HCT116 (cell line): ENCODE data around the gene KIF26B. TPM values are rescaled to one million over a fixed set of nuclear protein-coding genes. Genes with fewer than 3 reads are reported as not detected.

ENCODE experiments used
- ATAC-seq: fragments of 200-7000 bp; cut with Tn5 transposase; 2 replicates; pipeline ENCODE4 v1.9.1; 2020; ENCODE audit warnings: mild to moderate bottlenecking, moderate library complexity
- BruUV-seq: library from RNA; stranded (reverse); fragments of 400-500 nt; replicated peaks from 2 replicates; lab custom pipeline; 2021; lab: Mats Ljungman, UMichigan
- CTCF ChIA-PET: fragments of 300-600 bp; sonication (Branson Sonifier 250); formaldehyde crosslinking; loops from one replicate; lab custom pipeline; 2021; ENCODE audit warnings: antibody characterized with exemption; lab: Charles Lee
- POLR2A ChIA-PET: fragments of 300-600, 350-600 bp; sonication (Branson Sonifier 250); formaldehyde crosslinking; loops from one replicate; lab custom pipeline; 2021; ENCODE audit warnings: antibody characterized with exemption; lab: Charles Lee
- RAD21 ChIA-PET, 2 experiments: fragments of 300-600 bp; sonication (Branson Sonifier 250); formaldehyde crosslinking; loops; one replicate each; lab custom pipeline; 2023; ENCODE audit warnings: low total read pairs in 2 of 2; ENCODE audit not compliant: uncharacterized antibody in 2 of 2, unreplicated experiment in 2 of 2, low non-redundant PET in 1 of 2; lab: Charles Lee
- DNase-seq: peaks from one replicate; pipeline ENCODE4 v3.0.0-alpha.2; 2010; ENCODE audit warnings: low read depth, low spot score
- H2AFZ ChIP-seq: fragments of 200-600 bp; shearing (Covaris generic), sonication (generic); 2 replicates; pipeline ENCODE4 v1.6.1; 2017; ENCODE audit warnings: low read depth, mixed run types, mixed read lengths, antibody characterized with exemption, low read length; ENCODE audit not compliant: poor library complexity, severe bottlenecking
- H3K27ac ChIP-seq: 2 replicates; pipeline ENCODE4 v1.5.1; 2012; ENCODE audit warnings: low read depth, low read length
- H3K27me3 ChIP-seq: fragments of 200-600 bp; sonication (generic); 2 replicates; pipeline ENCODE4 v1.6.1; 2016; ENCODE audit warnings: mixed run types, low read length, mixed read lengths; ENCODE audit not compliant: insufficient read depth
- H3K36me3 ChIP-seq, 2 experiments: fragments of 200-500 bp in 1 of 2; fragments of 200-600 bp in 1 of 2; sonication (Bioruptor generic) in 1 of 2; sonication (generic) in 1 of 2; 2 replicates each; pipeline versions ENCODE4 v1.5.1 to v1.6.1; 2014 to 2016; ENCODE audit warnings: low read length in 2 of 2, inconsistent platforms in 1 of 2, mixed read lengths in 1 of 2, mixed run types in 1 of 2; ENCODE audit not compliant: insufficient read depth in 2 of 2, control insufficient read depth in 1 of 2
- H3K4me1 ChIP-seq, 2 experiments: fragments of 200-600 bp in 1 of 2; sonication (generic) in 1 of 2; 2 replicates each; pipeline versions ENCODE4 v1.5.1 to v1.6.1; 2012 to 2017; ENCODE audit warnings: low read length in 2 of 2, inconsistent platforms in 1 of 2, mild to moderate bottlenecking in 1 of 2, mixed read lengths in 1 of 2, mixed run types in 1 of 2, moderate library complexity in 1 of 2; ENCODE audit not compliant: insufficient read depth in 2 of 2, control insufficient read depth in 1 of 2
- H3K4me2 ChIP-seq: fragments of 200-600 bp; sonication (generic); 2 replicates; pipeline ENCODE4 v1.6.1; 2017; ENCODE audit warnings: mixed run types, low read length, mixed read lengths
- H3K4me3 ChIP-seq, 2 experiments: fragments of 200-600 bp in 1 of 2; sonication (generic) in 1 of 2; replicated peaks in 1 of 2; 2 replicates each; pipeline ENCODE4 v1.5.1; 2011 to 2016; ENCODE audit warnings: low read length in 2 of 2, control low read depth in 1 of 2, low read depth in 1 of 2, mild to moderate bottlenecking in 1 of 2, mixed read lengths in 1 of 2, mixed run types in 1 of 2
- H3K79me2 ChIP-seq: fragments of 200-600 bp; sonication (generic); 2 replicates; pipeline ENCODE4 v1.6.1; 2017; ENCODE audit warnings: mild to moderate bottlenecking, mixed run types, low read length, moderate library complexity, mixed read lengths; ENCODE audit not compliant: insufficient read depth
- H3K9ac ChIP-seq: fragments of 200-600 bp; sonication (generic); 2 replicates; pipeline ENCODE4 v1.6.1; 2016; ENCODE audit warnings: low read length, mixed read lengths
- H3K9me2 ChIP-seq: fragments of 200-600 bp; sonication (generic), shearing (Covaris generic); 2 replicates; pipeline ENCODE4 v1.6.1; 2017; ENCODE audit warnings: mixed run types, mild to moderate bottlenecking, moderate library complexity; ENCODE audit not compliant: insufficient read depth
- H3K9me3 ChIP-seq, 2 experiments: fragments of 200-500 bp in 1 of 2; fragments of 200-600 bp in 1 of 2; sonication (Bioruptor generic) in 1 of 2; sonication (generic) in 1 of 2; 2 replicates each; pipeline ENCODE4 v1.6.1; 2014 to 2017; ENCODE audit warnings: low read length in 2 of 2, mixed read lengths in 2 of 2, inconsistent platforms in 1 of 2, low read depth in 1 of 2, mild to moderate bottlenecking in 1 of 2, mixed run types in 1 of 2, moderate library complexity in 1 of 2; ENCODE audit not compliant: control insufficient read depth in 1 of 2, insufficient read depth in 1 of 2
- H4K20me1 ChIP-seq: fragments of 200-600 bp; sonication (generic), shearing (Covaris generic); 2 replicates; pipeline ENCODE4 v1.6.1; 2017; ENCODE audit warnings: mixed run types, mild to moderate bottlenecking, moderate library complexity; ENCODE audit not compliant: insufficient read depth
- ATF3 ChIP-seq: IDR thresholded peaks from 2 replicates; pipeline ENCODE4 v1.6.1; 2012
- CEBPB ChIP-seq: IDR thresholded peaks from 2 replicates; pipeline ENCODE4 v1.6.1; 2012; ENCODE audit warnings: low read depth
- EGR1 ChIP-seq: IDR thresholded peaks from 2 replicates; pipeline ENCODE4 v1.6.1; 2012; ENCODE audit warnings: low read depth
- ELF1 ChIP-seq: IDR thresholded peaks from 2 replicates; pipeline ENCODE4 v1.6.1; 2012; ENCODE audit warnings: low read depth, borderline replicate concordance
- EZH2phosphoT487 ChIP-seq: fragments of 200-600 bp; IDR thresholded peaks from 2 replicates; pipeline ENCODE4 v1.6.1; 2018; ENCODE audit warnings: antibody characterized with exemption, borderline replicate concordance
- MAX ChIP-seq: IDR thresholded peaks from 2 replicates; pipeline ENCODE4 v1.6.1; 2012
- ZFX ChIP-seq: fragments of 450-650 bp; IDR thresholded peaks from 2 replicates; pipeline ENCODE4 v1.6.1; 2017
- ZNF274 ChIP-seq: fragments of 200-500 bp; sonication (Bioruptor generic); IDR thresholded peaks from 2 replicates; pipeline ENCODE4 v1.6.1; 2014; ENCODE audit warnings: mild to moderate bottlenecking, low read depth, low read length, inconsistent platforms
- intact Hi-C: fragments of 100-400 bp; cut with micrococcal nuclease; formaldehyde crosslinking; loops from 2 replicates; pipeline ENCODE4 v1.10.0; 2022
- total RNA-seq: library from RNA; stranded (reverse); gene quantifications from one replicate; pipeline ENCODE4 v1.2.1, GENCODE V29; 2021; ENCODE audit not compliant: unreplicated experiment

Gene KIF26B
- total RNA-seq, 1 experiment from 2014 or later: 0.49 TPM

DNA sequence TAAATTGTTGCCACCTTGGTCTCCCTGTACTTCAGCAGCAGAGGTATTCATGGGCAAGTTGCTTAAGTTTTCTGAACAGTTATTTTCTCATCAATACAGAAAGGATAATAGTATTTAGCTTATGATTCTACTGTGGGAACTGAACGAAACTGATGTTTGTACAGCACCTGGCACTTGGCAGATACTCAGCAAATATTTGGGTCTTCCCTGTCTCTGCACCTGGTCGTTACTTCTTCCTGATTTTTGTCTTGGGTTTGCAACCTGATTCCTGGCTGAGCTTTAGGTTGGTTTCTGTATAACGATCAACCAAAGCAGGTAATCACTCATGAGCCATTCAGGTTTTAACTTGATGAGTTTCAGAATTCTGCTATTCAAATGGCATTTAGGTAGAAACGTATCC is 490.6 kb downstream of the KIF26B start:
- no peak overlapping the region for H3K9ac ChIP-seq
- no peak overlapping the region for H2AFZ ChIP-seq
- POLR2A ChIA-PET: no interaction called here
- H3K4me2 ChIP-seq: no peak overlapping the region
- ATAC-seq (no peak), DNase-seq (no peak)
- no peaks in the 10 kb centered on the region for H4K20me1 ChIP-seq
- peaks cover 0 to 13% of the 10 kb centered on the region in 2 experiments; a peak in 2 of 4 replicates for H3K9me3 ChIP-seq
- RAD21 ChIA-PET: no interaction called here
- no TSS peak for BruUV-seq
- H3K4me1 ChIP-seq: no peaks in the 10 kb centered on the region
- no peaks in the 10 kb centered on the region for H3K79me2 ChIP-seq
- peaks cover 15% of the 10 kb centered on the region; the same call in 1 of the 2 replicates for H3K27me3 ChIP-seq
- H3K9me2 ChIP-seq: no peaks in the 10 kb centered on the region
- H3K36me3 ChIP-seq: no peaks in the 10 kb centered on the region
- no peak overlapping the region for H3K4me3 ChIP-seq
- TF ChIP-seq ZFX (no peak), MAX (no peak)
- H3K27ac ChIP-seq: no peak overlapping the region
- CTCF ChIA-PET: no interaction called here
- intact Hi-C loops: no loop called here

DNA sequence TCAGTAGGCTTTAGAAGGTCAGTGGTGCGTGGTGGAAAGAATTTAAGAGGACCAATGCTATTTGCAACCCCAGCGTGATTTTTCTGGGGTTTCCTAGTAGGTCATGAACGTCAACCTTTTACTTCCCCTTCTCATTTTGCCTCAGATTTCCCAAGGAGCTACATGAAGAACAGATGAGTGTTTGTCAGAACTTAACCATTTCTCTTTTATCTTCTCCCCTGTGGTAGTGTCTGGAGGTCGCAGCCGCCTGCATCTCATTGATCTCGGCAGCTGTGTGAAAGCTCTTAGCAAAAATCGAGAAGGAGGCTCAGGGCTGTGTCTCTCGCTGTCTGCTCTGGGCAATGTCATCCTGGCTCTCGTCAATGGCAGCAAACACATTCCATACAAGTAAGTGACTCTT is 491.1 kb downstream of the KIF26B start:
- POLR2A ChIA-PET: no interaction called here
- RAD21 ChIA-PET: no interaction called here

More for the DNA sequence above, 491.1 kb downstream of the KIF26B start:
- Histone ChIP-seq H4K20me1 (no peaks in the 10 kb centered on the region), H3K4me2 (no peak overlapping the region), H3K9ac (no peak overlapping the region), H3K9me2 (no peaks in the 10 kb centered on the region), H3K79me2 (no peaks in the 10 kb centered on the region), H3K4me1 (no peaks in the 10 kb centered on the region), H2AFZ (no peak overlapping the region), H3K9me3 (peaks cover 0 to 11% of the 10 kb centered on the region in 2 experiments; a peak in 2 of 4 replicates), H3K4me3 (no peak overlapping the region), H3K36me3 (no peaks in the 10 kb centered on the region), H3K27me3 (peaks cover 15% of the 10 kb centered on the region; the same call in 1 of the 2 replicates), H3K27ac (no peak overlapping the region)
- CTCF ChIA-PET: no interaction called here
- intact Hi-C loops: no loop called here
- no peak for TF ChIP-seq EGR1
- TF ChIP-seq CEBPB: no peak
- TF ChIP-seq ZNF274: no peak
- no peak for TF ChIP-seq ATF3
- no peak for TF ChIP-seq EZH2phosphoT487
- TF ChIP-seq ELF1: no peak
- BruUV-seq: no TSS peak
- DNase-seq (no peak), ATAC-seq (no peak)
